K562 (cell line): ENCODE results near the gene TNF. TPM values are rescaled to one million over a fixed set of nuclear protein-coding genes. Genes with fewer than 3 reads are reported as not detected.

Source experiments
- C11orf30 ChIP-seq: fragments of 450-650 bp; IDR thresholded peaks from 2 replicates; pipeline ENCODE4 v1.6.1; 2016; ENCODE audit warnings: low read depth, mild to moderate bottlenecking
- ELK1 ChIP-seq: sonication (generic); formaldehyde crosslinking; IDR thresholded peaks from 2 replicates; pipeline ENCODE4 v1.8.1; 2022; ENCODE audit warnings: missing genetic modification reagents
- HDAC2 ChIP-seq: fragments of 450-650 bp; IDR thresholded peaks from 2 replicates; pipeline ENCODE4 v1.6.1; 2016; ENCODE audit warnings: mild to moderate bottlenecking
- MBD2 ChIP-seq: sonication (generic); IDR thresholded peaks from 2 replicates; pipeline ENCODE4 v1.6.1; 2016; ENCODE audit warnings: low read depth, borderline replicate concordance
- MNT ChIP-seq, 2 experiments: fragments of 450-650 bp; conservative IDR thresholded peaks; 2 replicates each; pipeline ENCODE4 v1.6.1; 2017; ENCODE audit warnings: mild to moderate bottlenecking in 2 of 2, moderate library complexity in 2 of 2
- MTA3 ChIP-seq: fragments of 450-650 bp; formaldehyde crosslinking; IDR thresholded peaks from 2 replicates; pipeline ENCODE4 v1.6.1; 2017; ENCODE audit warnings: mild to moderate bottlenecking, borderline replicate concordance
- PHB ChIP-seq: fragments of 250-450 bp; sonication (Bioruptor Pico); IDR thresholded peaks from 2 replicates; pipeline ENCODE4 v1.5.0; 2021
- SRF ChIP-seq, 2 experiments: fragments of 250-450, 450-650 bp in 1 of 2; sonication (Bioruptor Pico) in 1 of 2; sonication (generic) in 1 of 2; formaldehyde crosslinking; IDR thresholded peaks; 2 replicates each; pipeline versions ENCODE4 v1.5.0 to v1.5.1; 2020 to 2022; ENCODE audit warnings: mild to moderate bottlenecking in 1 of 2, missing genetic modification reagents in 1 of 2
- TBP ChIP-seq: optimal IDR thresholded peaks from 2 replicates; pipeline ENCODE3; 2011; ENCODE audit warnings: low read depth, low read length, improper control_type of control experiment
- ZBTB26 ChIP-seq: fragments of 450-650 bp; formaldehyde crosslinking; IDR thresholded peaks from 2 replicates; pipeline ENCODE4 v1.4.0; 2022; ENCODE audit warnings: missing genetic modification characterization
- ZBTB8A ChIP-seq: fragments of 450-650 bp; IDR thresholded peaks from 2 replicates; pipeline ENCODE4 v1.6.1; 2018; ENCODE audit warnings: mild to moderate bottlenecking, moderate library complexity; ENCODE audit not compliant: partially characterized antibody
- ZNF780A ChIP-seq: fragments of 250-450 bp; sonication (Bioruptor Pico); IDR thresholded peaks from 2 replicates; pipeline ENCODE4 v1.5.0; 2021; ENCODE audit warnings: mild to moderate bottlenecking
- polyA plus RNA-seq, 8 experiments: library from polyadenylated mRNA; depleted of rRNA in 4 of 8; stranded (reverse) in 5 of 8; unstranded in 3 of 8; fragments of >200 nt; fragmentation: Nextera tagmentation in 2 of 8; fragmentation: Illumina TruSeq in 1 of 8; extraction: Ambion mirVana in 2 of 8; extraction: Trizol in 1 of 8; gene quantifications; 2 replicates each; pipeline versions ENCODE4 v1.2.1 to v1.2.3, GENCODE V29; 2011 to 2014; ENCODE audit warnings: inconsistent platforms in 1 of 8, missing spikeins in 1 of 8
- total RNA-seq, 7 experiments: library from RNA; depleted of rRNA in 6 of 7; stranded (reverse); fragments of >200 nt in 6 of 7; fragmentation: Illumina TruSeq in 2 of 7; extraction: Trizol in 2 of 7; gene quantifications; 2 replicates each; pipeline versions ENCODE4 v1.2.1 to v1.2.3, GENCODE V29; 2011 to 2021; ENCODE audit warnings: low replicate concordance in 1 of 7
- TF ChIP-seq, protein P1 (sequence below): conservative IDR thresholded peaks from 2 replicates; pipeline ENCODE4 v1.6.1; 2011; ENCODE audit warnings: low read depth, mild to moderate bottlenecking, low read length; ENCODE audit not compliant: control insufficient read depth
- TF ChIP-seq, protein P2 (sequence below): sonication (generic); IDR thresholded peaks from 2 replicates; pipeline ENCODE4 v1.6.1; 2016
- TF ChIP-seq, protein P3 (sequence below): fragments of 450-650 bp; IDR thresholded peaks from 2 replicates; pipeline ENCODE4 v1.6.1; 2016; ENCODE audit warnings: borderline replicate concordance
- TF ChIP-seq, protein P4 (sequence below): fragments of 450-650 bp; formaldehyde crosslinking; IDR thresholded peaks from 2 replicates; pipeline ENCODE4 v1.4.0; 2022; ENCODE audit warnings: missing genetic modification characterization

TNF gene
- total and polyA plus RNA-seq, 9 of the 15 experiments (the other 6 are each of a cell fraction or from before 2014, with no cell fraction given) = 0.08 to 0.40 TPM; not detected in 7

- TF ChIP-seq ZBTB8A (no peak), MNT (conservative IDR thresholded peaks at IDR 0.05) (peak; percentile 71 to 90), SRF (CRISPR knock-in tag; IDR thresholded peaks at IDR 0.05) (0 out of 4 replicates have a peak, but pooled peaks have one; percentile 35 to 58), ZBTB26 (CRISPR knock-in tag) (peak; percentile 86), C11orf30 (peak; percentile 95), ELK1 (no peak), PHB (CRISPR knock-in tag) (peak; percentile 85; the same call in 1 of the 2 replicates), HDAC2 (peak; percentile 86; the same call in 1 of the 2 replicates), MTA3 (peak; percentile 95), ZNF780A (CRISPR knock-in tag) (no peak), MBD2 (peak; percentile 76), TBP (peak; percentile 93)
- TF ChIP-seq, protein P1, sequence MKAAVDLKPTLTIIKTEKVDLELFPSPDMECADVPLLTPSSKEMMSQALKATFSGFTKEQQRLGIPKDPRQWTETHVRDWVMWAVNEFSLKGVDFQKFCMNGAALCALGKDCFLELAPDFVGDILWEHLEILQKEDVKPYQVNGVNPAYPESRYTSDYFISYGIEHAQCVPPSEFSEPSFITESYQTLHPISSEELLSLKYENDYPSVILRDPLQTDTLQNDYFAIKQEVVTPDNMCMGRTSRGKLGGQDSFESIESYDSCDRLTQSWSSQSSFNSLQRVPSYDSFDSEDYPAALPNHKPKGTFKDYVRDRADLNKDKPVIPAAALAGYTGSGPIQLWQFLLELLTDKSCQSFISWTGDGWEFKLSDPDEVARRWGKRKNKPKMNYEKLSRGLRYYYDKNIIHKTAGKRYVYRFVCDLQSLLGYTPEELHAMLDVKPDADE = no peak
- TF ChIP-seq, protein P2, sequence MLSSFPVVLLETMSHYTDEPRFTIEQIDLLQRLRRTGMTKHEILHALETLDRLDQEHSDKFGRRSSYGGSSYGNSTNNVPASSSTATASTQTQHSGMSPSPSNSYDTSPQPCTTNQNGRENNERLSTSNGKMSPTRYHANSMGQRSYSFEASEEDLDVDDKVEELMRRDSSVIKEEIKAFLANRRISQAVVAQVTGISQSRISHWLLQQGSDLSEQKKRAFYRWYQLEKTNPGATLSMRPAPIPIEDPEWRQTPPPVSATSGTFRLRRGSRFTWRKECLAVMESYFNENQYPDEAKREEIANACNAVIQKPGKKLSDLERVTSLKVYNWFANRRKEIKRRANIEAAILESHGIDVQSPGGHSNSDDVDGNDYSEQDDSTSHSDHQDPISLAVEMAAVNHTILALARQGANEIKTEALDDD = no peak
- TF ChIP-seq, protein P3, sequence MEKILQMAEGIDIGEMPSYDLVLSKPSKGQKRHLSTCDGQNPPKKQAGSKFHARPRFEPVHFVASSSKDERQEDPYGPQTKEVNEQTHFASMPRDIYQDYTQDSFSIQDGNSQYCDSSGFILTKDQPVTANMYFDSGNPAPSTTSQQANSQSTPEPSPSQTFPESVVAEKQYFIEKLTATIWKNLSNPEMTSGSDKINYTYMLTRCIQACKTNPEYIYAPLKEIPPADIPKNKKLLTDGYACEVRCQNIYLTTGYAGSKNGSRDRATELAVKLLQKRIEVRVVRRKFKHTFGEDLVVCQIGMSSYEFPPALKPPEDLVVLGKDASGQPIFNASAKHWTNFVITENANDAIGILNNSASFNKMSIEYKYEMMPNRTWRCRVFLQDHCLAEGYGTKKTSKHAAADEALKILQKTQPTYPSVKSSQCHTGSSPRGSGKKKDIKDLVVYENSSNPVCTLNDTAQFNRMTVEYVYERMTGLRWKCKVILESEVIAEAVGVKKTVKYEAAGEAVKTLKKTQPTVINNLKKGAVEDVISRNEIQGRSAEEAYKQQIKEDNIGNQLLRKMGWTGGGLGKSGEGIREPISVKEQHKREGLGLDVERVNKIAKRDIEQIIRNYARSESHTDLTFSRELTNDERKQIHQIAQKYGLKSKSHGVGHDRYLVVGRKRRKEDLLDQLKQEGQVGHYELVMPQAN = peak; percentile 93
- TF ChIP-seq, protein P4, sequence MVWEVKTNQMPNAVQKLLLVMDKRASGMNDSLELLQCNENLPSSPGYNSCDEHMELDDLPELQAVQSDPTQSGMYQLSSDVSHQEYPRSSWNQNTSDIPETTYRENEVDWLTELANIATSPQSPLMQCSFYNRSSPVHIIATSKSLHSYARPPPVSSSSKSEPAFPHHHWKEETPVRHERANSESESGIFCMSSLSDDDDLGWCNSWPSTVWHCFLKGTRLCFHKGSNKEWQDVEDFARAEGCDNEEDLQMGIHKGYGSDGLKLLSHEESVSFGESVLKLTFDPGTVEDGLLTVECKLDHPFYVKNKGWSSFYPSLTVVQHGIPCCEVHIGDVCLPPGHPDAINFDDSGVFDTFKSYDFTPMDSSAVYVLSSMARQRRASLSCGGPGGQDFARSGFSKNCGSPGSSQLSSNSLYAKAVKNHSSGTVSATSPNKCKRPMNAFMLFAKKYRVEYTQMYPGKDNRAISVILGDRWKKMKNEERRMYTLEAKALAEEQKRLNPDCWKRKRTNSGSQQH (CRISPR knock-in tag) = peak; percentile 97
These were observed 44.6 kb downstream of the TNF start (continued) for GRCh38 chr6:31619805-31620585.
